Femur (tissue), 1 donor: Measurements from ENCODE around the gene KXD1.

Experiments used
- DNase-seq: peaks from one replicate; pipeline ENCODE4 v3.0.0-alpha.2; 2017

Gene KXD1

DNA sequence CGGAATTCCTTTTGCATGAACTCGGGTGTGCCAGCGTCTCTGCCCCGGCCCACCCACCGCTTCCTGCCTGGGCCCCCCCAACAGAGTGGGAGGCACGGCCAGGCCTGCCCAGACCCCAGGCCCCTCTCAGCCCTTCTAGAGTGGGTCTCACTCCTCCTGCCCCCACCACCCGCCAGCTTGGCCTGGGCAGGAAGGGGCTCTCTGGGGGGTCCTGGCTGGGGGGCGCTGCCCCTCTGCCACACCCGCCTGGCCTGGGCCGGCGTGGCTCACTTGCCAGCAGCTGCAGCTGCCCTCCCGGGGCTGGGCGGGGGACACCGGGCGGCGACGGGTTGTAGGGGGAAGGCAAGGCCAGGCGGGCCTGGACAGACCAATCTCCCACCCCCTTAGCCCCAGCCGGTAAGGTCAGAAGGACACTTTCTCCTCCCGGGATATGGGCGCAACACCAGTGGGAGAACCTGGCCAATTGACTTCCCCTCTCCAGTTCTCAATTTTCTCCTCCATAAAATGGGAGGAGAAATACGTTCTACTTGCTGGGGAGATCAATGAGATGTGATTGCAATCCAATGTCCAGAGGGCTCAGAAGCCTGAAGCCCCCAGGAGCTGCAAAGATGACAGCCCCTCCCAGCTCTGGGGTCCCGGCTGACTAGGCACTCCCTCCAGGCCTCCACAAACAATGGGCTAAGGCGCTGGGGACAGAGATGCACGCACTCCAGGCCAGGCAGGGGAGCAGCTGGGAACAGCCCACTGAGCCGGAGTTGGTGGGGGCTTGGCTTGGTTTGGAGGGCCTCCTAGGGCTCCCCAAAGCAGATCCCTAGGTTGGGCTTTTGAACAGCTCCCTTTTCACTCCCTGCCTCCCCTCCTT lies 46.5 kb downstream of the KXD1 start:
- DNase-seq: no peak

DNA sequence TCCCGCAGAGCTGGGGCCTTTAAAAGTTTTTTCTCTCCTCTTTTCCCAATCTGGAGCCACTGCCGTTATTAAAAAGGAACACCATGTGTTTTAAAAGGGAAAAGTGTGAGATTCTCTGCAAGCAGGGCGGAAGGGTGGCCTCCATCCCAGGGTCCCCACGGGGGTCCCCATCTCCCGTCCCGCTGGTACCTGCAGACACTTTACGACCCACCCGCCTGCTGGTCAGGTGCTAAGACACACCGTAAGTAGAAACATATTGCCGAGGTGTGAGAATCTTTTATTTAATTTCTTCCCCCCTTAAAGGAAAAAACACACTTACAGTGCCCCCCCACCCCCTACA lies 47.1 kb downstream of the KXD1 start:
- DNase-seq: no peak

DNA sequence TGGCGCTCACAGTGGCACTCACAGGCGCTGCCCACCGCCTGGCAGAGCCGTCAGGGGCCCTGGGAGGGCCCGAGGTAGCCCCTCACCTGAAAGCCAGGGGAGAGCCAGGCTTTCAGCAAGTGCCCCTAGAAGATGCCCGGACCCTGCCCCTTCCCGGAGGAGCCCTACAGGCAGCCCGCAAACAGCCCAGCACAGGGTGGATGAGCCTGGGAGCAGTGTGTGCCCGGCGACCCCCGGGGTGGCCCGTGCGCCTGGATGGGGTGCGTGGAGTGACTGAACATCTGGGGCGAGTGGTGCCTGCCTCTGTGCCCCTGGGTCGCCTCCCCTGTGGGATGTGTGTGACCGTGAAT lies 47.5 kb downstream of the KXD1 start:
- no peak for DNase-seq

DNA sequence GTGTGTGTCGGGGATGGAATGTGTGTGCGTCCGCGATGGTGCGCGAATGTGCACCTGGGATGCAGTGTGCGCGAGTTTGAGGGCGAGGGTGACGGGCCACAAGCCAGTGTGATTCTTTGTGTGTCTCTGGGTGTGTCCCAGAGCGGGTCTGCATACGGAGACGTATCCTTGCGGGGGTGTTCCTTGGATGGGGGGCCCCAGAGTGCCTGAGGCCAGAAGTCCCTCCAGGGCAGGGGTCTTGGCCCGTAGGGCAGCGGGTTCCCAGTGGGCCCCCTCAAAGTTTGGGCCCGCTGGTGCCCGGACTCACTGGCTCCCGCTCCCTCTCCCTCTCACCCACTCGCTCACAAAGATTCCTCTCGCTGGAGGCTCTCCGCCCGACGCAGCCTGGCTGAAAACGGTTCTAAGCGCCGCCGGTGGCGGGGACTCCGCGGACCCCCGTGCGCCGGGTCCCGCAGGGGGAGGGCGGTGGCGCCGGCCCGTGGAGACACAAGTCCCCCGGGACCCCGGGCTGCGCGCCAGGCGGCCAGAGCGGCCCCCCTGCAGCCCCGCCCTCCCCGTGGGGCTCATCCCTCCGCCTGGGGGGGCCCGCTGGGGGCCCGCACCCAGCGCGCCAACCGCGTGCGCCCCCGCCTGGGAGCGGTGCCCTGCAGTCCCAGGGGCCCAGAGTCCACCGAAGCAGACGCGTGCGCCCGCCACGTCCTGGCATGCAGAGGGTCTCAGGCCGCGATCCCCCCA lies 48.0 kb downstream of the KXD1 start:
- DNase-seq: no peak

DNA sequence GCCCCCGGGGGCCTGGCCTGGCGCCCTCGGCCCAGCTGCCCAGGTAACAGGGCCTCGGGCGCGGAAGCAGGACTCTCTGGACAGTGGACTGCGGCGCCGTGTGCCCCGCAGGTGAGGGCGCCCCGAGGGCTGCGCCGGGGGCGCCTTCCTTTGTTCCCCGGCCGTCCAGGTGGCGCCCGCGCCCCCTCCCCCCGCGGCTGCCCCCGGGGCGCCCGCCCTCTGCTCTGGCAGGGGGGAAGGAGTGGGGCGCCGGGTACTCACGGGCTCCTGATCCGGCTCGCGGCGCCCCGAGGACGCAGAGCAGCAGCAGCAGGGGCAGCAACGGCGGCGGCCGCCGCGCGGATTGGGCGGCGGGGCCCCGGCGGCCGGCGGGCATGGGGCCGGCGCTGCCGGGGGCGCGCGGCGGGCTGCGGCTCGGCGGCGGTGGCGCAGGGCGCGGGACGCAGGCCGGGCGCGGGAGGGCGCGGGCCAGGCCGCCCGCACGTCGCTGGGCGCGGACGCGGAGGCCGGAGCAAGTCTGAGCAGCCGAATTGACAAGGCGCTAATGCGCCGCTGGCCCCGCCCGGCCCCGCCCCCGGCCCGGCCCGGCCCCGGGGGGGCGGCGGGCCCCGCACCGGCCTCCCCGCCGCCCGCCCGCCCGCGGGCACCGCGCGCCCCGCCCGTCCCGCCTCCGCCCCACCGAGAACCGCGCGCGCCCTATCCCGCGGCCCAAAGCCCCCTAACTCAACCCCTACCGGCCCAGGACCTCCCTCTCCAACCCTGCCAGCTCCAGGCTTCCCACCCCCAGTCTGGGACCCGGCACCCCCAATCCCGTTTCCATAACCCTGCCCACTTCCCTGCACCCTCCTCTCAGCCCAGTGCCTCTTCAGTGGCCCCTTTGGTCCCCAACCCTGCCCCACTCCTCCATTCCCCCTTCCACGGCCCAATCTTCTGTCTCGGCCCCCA lies 48.9 kb downstream of the KXD1 start, which contains the start of gene CRLF1:
Gene CRLF1, minus strand, starts transcription at position 519 of the 945 bp plus-strand sequence. Its CDS starts 143 bp downstream, at position 376.
- DNase-seq: no peak

DNA sequence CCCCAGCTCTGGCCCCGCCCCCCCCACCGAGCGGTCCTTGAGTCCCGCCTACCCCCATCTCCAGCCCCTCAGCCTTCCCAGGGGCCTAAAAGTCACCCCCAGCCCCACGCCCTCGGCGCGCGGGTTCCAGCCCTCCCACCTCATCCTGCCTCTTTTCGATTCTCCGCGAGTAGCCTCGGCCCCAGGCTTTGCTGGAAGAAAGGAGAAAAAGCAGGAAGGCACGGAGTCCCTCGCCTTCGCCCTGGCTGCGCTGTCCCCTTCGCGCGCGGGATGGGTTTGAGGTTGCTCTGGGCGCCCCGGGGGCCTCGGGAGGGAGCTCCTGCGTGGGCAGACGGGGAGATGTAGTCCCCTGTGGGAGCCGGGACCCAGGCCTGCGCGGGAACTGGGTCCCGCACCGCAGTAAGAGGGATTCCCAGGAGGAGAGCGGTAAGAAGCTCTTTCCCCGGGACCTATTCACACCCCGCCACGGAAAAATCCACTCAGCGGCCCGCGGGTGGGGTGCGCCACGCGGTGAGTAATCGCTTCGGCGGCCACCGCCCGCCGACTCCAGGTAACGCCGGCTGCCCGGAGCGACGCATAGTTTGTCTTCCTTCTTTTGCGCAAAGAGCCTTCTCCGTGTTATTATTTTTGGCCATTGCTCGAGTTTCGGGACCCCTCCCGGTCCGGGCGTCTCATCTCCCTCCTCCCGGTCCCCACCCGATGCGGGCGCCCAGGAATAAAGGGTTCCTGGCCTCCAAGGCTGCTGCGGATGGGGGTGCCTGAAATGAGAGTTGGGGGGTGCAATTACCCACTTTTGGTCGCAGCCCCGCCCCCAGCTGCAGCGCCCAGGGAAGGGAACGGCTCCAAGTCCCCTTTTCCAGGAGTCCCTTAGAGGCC lies 49.8 kb downstream of the KXD1 start:
- DNase-seq: no peak

DNA sequence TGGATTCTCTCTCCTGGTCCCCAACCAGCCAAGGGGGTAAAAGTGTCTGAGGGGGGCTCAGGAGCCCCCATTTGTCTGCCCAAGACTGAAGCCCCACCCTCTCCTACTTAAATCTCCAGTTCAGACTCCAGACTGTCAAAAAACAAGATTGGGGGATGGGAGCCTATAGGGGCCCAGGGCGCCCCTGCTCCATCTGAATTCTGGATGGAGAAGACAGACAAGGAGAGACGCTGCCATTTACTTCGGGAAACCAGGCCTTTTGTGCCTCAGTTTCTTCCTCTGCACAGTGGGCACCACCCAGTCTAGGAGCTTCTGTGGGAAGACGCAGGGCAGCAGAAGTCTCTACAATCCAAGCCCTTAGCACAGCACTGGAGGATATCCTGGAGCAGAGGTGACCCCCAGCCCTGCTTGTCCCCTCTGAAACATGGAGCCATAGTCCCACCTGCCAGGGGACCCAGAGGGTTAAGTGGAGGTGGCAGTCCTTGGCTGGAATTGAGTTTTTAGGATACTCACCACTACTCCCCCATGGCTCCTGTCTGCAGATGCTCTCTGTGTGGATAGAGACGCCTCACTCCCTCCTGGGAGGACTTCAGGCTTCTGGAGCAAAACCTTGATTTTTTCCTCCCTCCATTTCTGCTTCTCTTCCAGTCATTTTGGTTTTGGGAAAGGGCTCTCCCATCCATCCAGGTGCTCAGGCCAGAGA lies 50.6 kb downstream of the KXD1 start:
- no peak for DNase-seq

DNA sequence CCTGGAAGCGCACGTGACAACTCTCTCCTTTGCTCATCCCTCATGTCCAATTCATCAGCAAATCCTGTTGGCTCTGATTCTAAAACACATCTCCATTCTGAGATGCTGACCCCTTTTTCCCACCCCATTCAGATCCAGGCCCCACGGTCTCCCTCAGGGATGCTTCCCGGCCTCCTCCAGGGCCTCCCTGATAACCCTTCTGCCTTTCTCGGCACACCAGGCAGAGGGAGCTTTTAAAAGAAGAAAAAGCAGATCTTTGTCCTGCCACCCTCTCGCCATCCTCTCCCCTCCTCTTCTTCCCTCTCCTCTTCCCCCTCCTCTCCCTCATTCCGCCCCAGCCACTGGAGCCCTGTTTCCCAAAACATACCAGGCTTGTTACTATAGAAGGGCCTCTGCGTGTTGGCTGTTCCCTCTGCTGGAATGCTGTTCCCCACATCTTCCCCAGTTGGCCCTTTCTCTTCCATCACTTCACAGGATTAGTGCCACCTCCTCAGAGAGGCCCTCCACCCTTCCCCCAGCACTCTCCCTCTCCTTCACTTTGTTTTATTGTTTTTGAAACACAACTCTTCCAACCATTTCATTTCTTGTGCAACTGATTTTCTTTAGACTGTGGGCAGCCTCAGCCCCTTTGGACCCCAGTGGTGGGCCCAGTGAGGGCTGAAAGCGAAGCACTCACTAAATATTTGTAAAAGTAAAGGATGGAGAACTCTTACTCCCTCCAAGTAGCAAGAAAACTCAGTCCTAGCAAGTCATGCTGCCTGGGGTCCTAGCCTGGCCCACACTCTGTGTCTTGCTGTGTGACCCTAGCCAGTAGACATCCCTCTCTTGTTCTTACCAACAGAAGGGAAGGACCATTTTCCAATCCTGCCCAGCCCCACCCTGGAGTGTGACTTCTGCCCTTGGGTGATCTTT lies 51.4 kb downstream of the KXD1 start:
- no peak for DNase-seq

DNA sequence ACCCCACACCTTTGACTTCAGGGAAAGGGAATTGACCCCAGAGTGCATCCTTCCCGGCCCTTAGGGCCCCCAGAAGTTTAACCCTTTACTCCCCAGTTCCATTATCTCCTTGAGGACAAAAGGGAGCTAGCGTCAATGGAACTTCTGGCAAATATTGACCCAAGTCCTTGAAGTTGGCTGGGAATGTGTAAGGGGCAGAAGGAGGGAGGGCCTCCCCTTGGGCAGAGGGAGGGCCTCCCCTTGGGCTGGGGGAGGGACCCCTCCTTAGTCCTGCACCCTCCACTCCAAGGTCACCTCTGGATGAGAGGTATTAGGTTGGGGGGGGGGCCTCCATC lies 52.0 kb downstream of the KXD1 start:
- DNase-seq: no peak

DNA sequence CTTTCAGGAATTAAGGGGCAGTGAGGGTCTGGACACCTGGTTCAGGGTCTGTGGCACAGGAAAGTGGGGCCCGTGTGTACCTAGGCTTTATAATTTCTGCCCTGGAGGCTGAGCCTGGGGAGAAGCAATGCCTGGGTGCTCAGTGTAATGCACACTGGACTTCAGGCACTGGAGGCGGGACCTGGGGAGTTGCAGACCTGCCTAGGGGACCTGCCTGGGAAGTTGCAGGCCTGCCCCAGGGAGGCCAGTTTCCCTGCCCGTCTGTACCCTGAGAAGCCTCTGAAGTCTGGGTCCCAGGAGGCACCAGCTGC lies 52.5 kb downstream of the KXD1 start:
- DNase-seq: no peak

DNA sequence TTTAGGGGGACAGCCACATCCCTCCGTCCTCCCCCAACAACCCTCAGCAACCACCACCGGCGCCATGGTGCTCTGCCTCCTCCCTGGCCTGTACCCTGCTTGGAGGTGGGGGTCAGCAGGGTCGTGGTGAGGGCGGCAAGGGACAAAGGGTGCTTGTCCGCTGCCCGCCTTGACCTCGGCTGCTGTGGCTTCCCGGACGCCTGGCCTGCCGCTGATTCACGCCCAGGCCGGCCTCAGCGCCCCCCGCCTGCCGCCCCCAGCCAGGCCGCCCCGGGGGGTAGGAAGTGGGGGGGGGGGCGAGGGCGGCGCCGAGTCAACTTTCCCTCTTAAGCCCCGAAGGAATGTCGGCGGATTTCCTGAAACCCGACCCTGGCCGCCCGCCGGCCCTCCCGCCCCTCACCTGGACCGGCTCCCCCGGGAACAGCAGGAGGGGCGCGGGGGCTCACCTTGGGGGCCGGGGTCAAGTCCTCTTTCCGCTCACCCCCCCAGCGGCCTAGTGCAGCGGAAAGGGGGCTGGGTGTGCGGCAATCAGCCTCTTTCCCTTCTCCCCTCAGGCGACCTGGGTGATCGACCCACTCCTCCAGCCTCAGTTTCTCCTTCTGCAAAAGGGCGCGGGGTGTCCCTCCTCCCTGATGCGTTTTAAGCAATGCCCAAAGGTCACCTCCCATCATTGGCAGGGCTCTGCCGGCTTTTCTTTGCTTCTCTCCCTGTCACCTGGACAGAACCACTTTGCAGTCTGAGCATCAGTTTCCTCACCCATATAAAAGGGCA lies 53.1 kb downstream of the KXD1 start:
- DNase-seq: no peak

DNA sequence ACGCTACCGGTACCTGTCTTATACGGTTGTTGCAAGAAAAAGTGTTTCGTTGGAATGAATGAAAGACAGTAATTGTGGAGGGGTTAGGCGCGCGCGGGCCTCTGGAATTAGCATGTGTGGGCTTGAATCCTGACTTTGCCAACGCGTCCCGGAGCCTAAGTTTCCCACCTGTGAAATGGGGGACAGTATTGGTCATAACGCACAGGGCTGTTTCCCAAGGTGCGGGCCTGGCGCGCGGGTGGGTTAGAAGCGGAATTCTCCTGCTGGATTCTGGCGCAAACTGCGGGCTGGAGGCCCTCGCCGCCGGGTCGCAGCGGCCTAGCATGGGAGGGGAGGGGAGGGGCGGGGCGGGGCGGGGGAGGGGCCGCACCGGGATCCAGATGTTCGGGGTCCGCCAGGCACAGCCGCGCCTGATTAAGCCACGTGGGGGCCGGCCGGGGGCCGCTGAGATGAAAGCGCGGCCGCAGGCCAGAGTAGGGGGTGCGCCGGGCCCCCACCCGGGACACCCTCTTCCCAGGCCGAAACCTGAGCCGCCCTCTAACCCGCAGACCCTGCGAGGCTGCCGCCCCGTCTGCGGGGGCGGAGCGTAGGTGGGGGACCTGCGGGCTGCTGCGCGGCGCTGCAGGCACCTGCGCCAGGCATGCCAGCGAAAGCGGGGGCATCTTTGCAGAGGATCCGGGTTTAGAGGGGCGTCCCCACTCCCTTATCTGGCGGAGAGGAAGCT lies 53.8 kb downstream of the KXD1 start:
- no peak for DNase-seq

DNA sequence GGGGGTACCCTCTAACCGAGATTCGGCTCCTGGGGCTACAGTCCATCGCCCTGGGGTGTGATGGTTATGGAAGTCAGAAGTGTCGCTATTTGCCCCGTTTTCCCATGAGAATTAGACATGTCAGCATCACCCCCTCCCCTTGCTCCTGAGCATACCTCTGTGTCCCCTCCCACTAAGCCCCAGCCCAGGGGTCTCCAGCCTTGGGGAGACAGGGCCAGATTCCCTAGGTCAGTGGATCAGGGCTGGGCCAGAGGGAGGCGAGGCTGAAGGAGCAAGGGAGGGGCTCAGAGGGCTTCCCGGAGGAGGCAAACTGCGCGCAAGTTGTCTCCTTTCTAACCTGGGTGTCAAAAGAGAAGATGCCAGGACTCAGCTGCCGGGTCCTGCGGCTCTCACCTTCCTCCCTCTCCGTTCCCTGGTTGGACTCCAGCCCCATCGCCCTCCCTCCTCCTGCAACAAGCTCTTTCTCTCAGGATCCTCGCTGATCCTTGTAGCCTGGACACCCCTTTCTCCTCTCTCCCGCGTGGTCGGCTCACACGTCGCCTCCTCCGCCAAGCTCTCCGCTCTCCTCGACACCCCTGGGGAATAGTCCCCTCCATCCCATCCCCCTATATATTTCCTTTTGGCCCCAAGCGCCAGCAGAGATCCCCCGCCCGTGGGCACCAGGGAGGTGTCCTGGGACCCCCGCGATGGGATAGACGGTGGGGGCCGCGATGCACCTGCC lies 54.5 kb downstream of the KXD1 start:
- no peak for DNase-seq

DNA sequence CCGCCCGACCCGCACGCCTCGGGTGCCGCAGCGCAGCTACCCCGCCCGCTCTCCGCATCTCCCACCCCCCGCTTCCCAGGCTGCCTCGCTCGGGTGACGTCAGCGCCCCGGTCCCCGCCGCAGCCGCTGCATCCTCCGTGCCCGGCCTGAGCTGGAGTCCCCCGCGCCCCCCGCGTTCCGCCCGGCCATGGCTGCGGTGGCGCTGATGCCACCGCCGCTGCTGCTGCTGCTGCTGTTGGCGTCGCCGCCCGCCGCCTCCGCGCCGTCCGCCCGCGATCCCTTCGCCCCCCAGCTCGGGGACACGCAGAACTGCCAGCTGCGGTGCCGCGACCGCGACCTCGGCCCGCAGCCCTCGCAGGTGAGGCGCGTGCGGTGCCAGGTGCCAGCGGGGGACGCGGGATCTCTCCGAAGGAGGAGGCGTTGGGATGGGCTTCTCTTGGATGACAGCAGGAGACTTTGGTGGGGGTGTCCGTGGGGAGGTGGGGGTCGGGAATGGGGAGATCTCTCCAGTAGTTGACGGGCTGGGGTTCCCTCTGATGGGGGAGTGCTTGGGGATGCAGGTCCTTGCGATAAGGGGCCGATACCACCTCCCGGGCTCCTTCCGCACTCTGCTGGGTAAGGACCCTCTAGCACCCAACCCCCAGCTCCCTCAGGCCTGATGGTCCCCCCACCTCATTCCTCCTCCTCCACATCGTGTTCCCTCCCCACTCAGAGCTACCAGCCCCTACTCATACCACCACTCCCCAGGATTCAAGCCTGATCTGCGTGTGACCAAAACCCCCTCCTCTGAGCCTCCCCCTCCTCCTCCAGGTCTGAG lies 55.3 kb downstream of the KXD1 start, which contains the start of gene TMEM59L:
Gene TMEM59L, plus strand, starts transcription at position 99 of the 817 bp plus-strand sequence. Its CDS starts 89 bp downstream, at position 188.
- no peak for DNase-seq

DNA sequence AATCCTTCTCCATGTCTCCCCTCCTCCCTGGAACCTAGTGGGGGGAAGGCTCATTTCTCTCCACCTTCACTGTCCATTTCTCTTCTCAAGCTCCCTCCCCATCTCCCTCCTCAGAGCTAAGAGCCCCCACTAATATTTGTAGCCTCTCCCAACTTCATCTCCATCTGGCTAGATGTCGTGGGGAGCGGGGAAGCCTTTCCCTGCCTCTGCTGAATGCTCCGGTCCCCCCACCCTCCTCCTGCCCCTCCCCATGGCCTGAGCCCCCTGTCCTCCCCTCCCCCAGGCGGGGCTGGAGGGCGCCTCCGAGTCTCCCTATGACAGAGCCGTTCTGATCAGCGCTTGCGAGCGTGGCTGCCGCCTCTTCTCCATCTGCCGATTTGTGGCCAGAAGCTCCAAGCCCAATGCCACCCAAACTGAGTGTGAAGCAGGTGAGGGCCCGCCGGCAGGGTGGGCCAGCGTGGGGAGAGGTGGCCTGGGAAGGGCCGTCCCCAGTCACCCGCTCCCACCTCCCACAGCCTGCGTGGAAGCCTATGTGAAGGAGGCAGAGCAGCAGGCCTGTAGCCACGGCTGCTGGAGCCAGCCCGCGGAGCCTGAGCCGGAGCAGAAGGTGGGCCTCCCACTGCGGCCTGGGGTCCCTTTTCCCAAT lies 56.0 kb downstream of the KXD1 start:
- no peak for DNase-seq

DNA sequence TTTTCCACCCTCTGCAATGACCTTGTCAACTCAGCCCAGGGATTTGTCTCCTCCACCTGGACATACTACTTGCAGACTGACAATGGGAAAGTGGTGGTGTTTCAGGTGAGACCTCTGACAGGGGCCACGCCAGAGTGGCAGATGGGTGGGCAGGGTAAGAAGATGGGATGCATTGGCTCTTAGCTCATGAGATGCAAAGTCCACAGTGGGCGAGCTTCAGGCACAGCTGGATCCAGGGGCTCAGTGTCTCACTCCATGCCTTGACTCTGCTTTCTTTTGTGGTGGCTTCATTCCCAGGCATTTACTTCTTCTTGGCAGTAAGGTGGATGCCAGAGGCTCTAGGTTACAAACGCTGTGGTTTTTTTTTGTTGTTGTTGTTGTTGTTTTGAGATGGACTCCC lies 58.4 kb downstream of the KXD1 start:
- no peak for DNase-seq

DNA sequence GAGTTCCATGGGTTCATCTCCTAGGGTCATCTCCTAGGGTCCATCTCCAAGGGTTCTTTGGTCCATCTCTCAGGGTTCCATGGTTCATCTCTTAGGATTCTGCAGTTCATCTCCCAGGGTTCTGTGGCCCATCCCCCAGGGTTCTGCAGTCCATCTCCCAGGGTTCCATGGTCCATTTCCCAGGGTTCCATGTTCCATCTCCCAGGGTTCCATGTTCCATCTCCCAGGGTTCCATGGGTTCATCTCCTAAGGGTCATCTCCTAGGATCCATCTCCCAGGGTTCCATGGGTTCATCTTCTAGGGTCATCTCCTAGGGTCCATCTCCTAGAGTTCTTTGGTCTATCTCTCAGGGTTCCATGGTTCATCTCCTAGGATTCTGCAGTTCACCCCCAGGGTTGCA lies 59.9 kb downstream of the KXD1 start:
- no peak for DNase-seq
